ENCODE measurements around the gene CSRNP2. TPM values are rescaled to one million over a fixed set of nuclear protein-coding genes. Genes with fewer than 3 reads are reported as not detected.

Gene CSRNP2
- total RNA-seq, 4 donors from 2014 or later, result 25.5 to 30.8 (median 27.1) TPM

DNA sequence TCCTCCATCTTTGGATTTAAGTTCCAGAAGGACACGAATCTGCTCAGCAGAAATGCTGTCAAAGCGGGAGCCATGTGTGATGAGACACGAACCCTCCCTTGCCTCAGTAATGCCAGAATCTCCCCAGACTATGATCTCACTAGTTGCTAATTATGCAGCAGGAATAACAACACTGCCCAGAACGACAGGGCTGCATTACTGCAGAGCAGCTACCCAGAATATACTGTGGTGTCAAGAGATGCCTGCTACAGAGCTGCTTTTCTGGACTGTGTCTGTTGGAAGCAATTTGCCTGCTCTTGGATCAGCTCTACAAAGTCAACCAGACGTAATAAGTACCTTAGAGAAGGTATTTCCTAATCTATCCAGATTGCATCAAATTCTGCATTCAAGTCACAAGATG is 5.5 kb downstream of the CSRNP2 start:
- TF ChIP-seq CTCF (IDR thresholded peaks at IDR 0.05), result no peak
- ATAC-seq (ENCODE audit: low FRiP score) (no peak), DNase-seq (ENCODE audit: low spot score) (no peak)

DNA sequence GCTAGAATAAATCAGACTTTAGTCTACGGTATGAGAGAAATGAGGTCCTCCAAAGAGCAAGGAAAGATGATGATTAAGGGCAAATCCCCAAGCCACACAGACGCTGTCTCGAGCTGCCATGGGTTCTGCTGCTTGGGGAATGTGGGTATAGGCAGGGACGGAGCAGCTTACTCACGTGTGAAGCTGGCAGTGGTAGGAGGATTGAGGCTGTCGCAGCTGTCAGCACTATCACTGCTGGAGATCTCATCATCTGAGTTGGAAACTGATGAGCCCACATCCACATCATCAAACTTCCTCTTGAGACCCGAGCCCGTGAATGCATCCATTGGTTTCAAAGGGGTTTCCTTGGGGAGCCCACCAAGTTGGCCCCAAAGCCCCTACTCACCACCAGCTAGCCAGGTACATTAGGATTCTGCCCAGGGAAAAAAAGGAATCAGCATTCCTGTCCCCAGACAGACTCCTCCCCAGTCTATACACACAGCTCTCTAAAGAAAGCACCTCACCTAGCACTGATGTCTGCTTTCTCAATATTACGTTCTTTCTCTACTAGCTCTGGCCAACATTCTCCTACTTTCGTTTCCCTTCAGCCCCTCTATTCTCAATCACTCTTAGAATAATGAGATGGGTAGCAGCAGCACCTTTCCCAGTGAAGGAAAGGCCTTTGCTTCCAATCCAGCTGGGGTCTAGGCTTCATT is 7.0 kb downstream of the CSRNP2 start:
- DNase-seq (ENCODE audit: low spot score) (no peak), ATAC-seq (ENCODE audit: low FRiP score) (no peak)
- TF ChIP-seq CTCF (IDR thresholded peaks at IDR 0.05), result no peak

GRCh38 chr12:51075390-51075789 is 8.0 kb downstream of the CSRNP2 start:
- ATAC-seq (ENCODE audit: low FRiP score), result no peak
- TF ChIP-seq CTCF (IDR thresholded peaks at IDR 0.05), result no peak

DNA sequence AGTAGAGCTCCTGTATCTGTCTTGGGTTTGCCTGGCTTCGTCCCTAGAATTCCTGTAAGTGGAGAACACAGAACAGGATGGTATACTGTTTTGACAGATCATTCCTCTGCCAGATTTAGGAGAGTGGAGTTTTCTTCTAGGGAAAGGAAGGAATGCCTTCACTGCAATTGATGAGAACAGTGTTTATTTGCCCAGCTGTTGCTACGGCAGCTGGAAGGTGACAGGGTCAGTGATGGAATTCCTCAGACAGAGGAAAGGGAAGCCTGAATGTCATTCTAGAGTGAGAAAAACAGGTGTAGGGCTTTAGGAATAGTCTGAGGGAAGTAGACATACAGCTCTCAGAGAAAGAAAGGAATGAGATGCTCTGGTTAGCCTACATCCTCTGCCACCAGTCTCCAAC is 11.7 kb downstream of the CSRNP2 start:
- TF ChIP-seq CTCF (IDR thresholded peaks at IDR 0.05), result no peak
- DNase-seq (ENCODE audit: low spot score) (no peak), ATAC-seq (ENCODE audit: low FRiP score) (no peak)

More at GRCh38 chr12:51075390-51075789, 8.0 kb downstream of the CSRNP2 start:
- no peak for DNase-seq (ENCODE audit: low spot score)

- ATAC-seq (ENCODE audit: low FRiP score), result no peak
- no peak for DNase-seq (ENCODE audit: low spot score)
- no peak for TF ChIP-seq CTCF (IDR thresholded peaks at IDR 0.05)
Observed at GRCh38 chr12:51070004-51070403, 13.4 kb downstream of the CSRNP2 start.

GRCh38 chr12:51067771-51068170 is 15.6 kb downstream of the CSRNP2 start:
- ATAC-seq (ENCODE audit: low FRiP score) (no peak), DNase-seq (ENCODE audit: low spot score) (no peak)
- no peak for TF ChIP-seq CTCF (IDR thresholded peaks at IDR 0.05)

- TF ChIP-seq CTCF (IDR thresholded peaks at IDR 0.05), result no peak
- ATAC-seq (ENCODE audit: low FRiP score), result no peak
- no peak for DNase-seq (ENCODE audit: low spot score)
Observed at GRCh38 chr12:51067229-51067628, 16.2 kb downstream of the CSRNP2 start.
